WTC11 (cell line): ENCODE data around the gene TCTN1. TPM values are rescaled to one million over a fixed set of nuclear protein-coding genes. Genes with fewer than 3 reads are reported as not detected.
A peak's percentile ranks its signal among the peaks of the same experiment; 100 is the strongest.

Experiments
- CREB1 ChIP-seq: sonication (generic); formaldehyde crosslinking; IDR thresholded peaks from 2 replicates; pipeline ENCODE4 v1.8.0; 2023; ENCODE audit warnings: mild to moderate bottlenecking, missing genetic modification reagents
- E2F1 ChIP-seq: sonication (generic); formaldehyde crosslinking; IDR thresholded peaks from 2 replicates; pipeline ENCODE4 v1.8.0; 2022; ENCODE audit warnings: mild to moderate bottlenecking, missing genetic modification reagents
- ERG ChIP-seq: fragments of 250-450 bp; sonication (Bioruptor Pico); IDR thresholded peaks from 2 replicates; pipeline ENCODE4 v1.8.0; 2021; ENCODE audit warnings: mild to moderate bottlenecking
- FOXJ3 ChIP-seq: sonication (generic); formaldehyde crosslinking; IDR thresholded peaks from 2 replicates; pipeline ENCODE4 v1.9.0; 2021; ENCODE audit warnings: missing genetic modification reagents, mild to moderate bottlenecking, borderline replicate concordance
- FOXP1 ChIP-seq: sonication (generic); formaldehyde crosslinking; IDR thresholded peaks from 2 replicates; pipeline ENCODE4 v1.8.0; 2022; ENCODE audit warnings: missing genetic modification reagents, mild to moderate bottlenecking, moderate library complexity, borderline replicate concordance
- HMGA2 ChIP-seq: fragments of 250-450 bp; sonication (Bioruptor Pico); IDR thresholded peaks from 2 replicates; pipeline ENCODE4 v1.4.0; 2021; ENCODE audit warnings: mild to moderate bottlenecking, moderate library complexity
- HMGXB4 ChIP-seq: sonication (generic); formaldehyde crosslinking; IDR thresholded peaks from 2 replicates; pipeline ENCODE4 v1.8.1; 2023; ENCODE audit warnings: mild to moderate bottlenecking, moderate library complexity, missing genetic modification reagents
- IRF2 ChIP-seq: sonication (generic); formaldehyde crosslinking; IDR thresholded peaks from 2 replicates; pipeline ENCODE4 v1.8.0; 2022; ENCODE audit warnings: low read depth, missing genetic modification reagents, borderline replicate concordance
- MAX ChIP-seq: sonication (generic); formaldehyde crosslinking; IDR thresholded peaks from 2 replicates; pipeline ENCODE4 v1.8.0; 2022; ENCODE audit warnings: mild to moderate bottlenecking, missing genetic modification reagents
- MYBL2 ChIP-seq: sonication (generic); formaldehyde crosslinking; IDR thresholded peaks from 2 replicates; pipeline ENCODE4 v1.8.1; 2023; ENCODE audit warnings: mild to moderate bottlenecking, moderate library complexity, missing genetic modification reagents
- NFATC4 ChIP-seq: fragments of 250-450 bp; sonication (Bioruptor Pico); IDR thresholded peaks from 2 replicates; pipeline ENCODE4 v1.9.0; 2021; ENCODE audit warnings: mild to moderate bottlenecking
- NFE2L1 ChIP-seq: sonication (generic); formaldehyde crosslinking; IDR thresholded peaks from 2 replicates; pipeline ENCODE4 v1.8.1; 2023; ENCODE audit warnings: missing genetic modification reagents
- SMAD3 ChIP-seq: sonication (generic); formaldehyde crosslinking; IDR thresholded peaks from 2 replicates; pipeline ENCODE4 v1.8.0; 2022; ENCODE audit warnings: missing genetic modification reagents, mild to moderate bottlenecking, borderline replicate concordance
- SOX15 ChIP-seq: fragments of 250-450 bp; sonication (Bioruptor Pico); IDR thresholded peaks from 2 replicates; pipeline ENCODE4 v1.9.0; 2021; ENCODE audit warnings: mild to moderate bottlenecking
- TCF7 ChIP-seq: sonication (generic); formaldehyde crosslinking; IDR thresholded peaks from 2 replicates; pipeline ENCODE4 v1.8.0; 2022; ENCODE audit warnings: mild to moderate bottlenecking, low read depth, missing genetic modification reagents, moderate library complexity
- USF1 ChIP-seq: sonication (generic); formaldehyde crosslinking; IDR thresholded peaks from 2 replicates; pipeline ENCODE4 v1.8.0; 2022; ENCODE audit warnings: mild to moderate bottlenecking, missing genetic modification reagents
- ZNF138 ChIP-seq: sonication (generic); formaldehyde crosslinking; conservative IDR thresholded peaks from 2 replicates; pipeline ENCODE4 v1.8.1; 2022; ENCODE audit warnings: mild to moderate bottlenecking, moderate library complexity, missing genetic modification reagents
- ZNF423 ChIP-seq: fragments of 250-450 bp; sonication (Bioruptor Pico); IDR thresholded peaks from 2 replicates; pipeline ENCODE4 v2.1.2; 2022; ENCODE audit warnings: mild to moderate bottlenecking, moderate library complexity
- total RNA-seq: library from RNA; stranded (reverse); gene quantifications from 3 replicates; pipeline ENCODE4 v1.2.3, GENCODE V29; 2021
- TF ChIP-seq, protein P1 (sequence below): fragments of 200-600 bp; IDR thresholded peaks from 2 replicates; pipeline ENCODE4 v1.8.0; 2022; ENCODE audit warnings: antibody characterized with exemption
- TF ChIP-seq, protein P2 (sequence below): fragments of 250-450 bp; sonication (Bioruptor Pico); IDR thresholded peaks from 2 replicates; pipeline ENCODE4 v2.1.2; 2022; ENCODE audit warnings: mild to moderate bottlenecking, moderate library complexity

Gene TCTN1
- total RNA-seq, 1 experiment from 2014 or later, result 10.3 TPM

- TF ChIP-seq, protein P1, sequence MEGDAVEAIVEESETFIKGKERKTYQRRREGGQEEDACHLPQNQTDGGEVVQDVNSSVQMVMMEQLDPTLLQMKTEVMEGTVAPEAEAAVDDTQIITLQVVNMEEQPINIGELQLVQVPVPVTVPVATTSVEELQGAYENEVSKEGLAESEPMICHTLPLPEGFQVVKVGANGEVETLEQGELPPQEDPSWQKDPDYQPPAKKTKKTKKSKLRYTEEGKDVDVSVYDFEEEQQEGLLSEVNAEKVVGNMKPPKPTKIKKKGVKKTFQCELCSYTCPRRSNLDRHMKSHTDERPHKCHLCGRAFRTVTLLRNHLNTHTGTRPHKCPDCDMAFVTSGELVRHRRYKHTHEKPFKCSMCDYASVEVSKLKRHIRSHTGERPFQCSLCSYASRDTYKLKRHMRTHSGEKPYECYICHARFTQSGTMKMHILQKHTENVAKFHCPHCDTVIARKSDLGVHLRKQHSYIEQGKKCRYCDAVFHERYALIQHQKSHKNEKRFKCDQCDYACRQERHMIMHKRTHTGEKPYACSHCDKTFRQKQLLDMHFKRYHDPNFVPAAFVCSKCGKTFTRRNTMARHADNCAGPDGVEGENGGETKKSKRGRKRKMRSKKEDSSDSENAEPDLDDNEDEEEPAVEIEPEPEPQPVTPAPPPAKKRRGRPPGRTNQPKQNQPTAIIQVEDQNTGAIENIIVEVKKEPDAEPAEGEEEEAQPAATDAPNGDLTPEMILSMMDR, result no peak
- TF ChIP-seq USF1 (no peak), NFE2L1 (CRISPR knock-in tag) (no peak), MYBL2 (0 out of 2 replicates have a peak, but pooled peaks have one; percentile 54), SOX15 (CRISPR knock-in tag) (no peak), E2F1 (CRISPR knock-in tag) (no peak), IRF2 (no peak), HMGA2 (no peak), MAX (CRISPR knock-in tag) (peak; percentile 64), TCF7 (CRISPR knock-in tag) (no peak), FOXJ3 (no peak), SMAD3 (CRISPR knock-in tag) (no peak), ERG (CRISPR knock-in tag) (0 out of 2 replicates have a peak, but pooled peaks have one; percentile 11), HMGXB4 (peak; percentile 63; the same call in 1 of the 2 replicates), NFATC4 (CRISPR knock-in tag) (no peak), CREB1 (CRISPR knock-in tag) (no peak), FOXP1 (peak; percentile 73; the same call in 1 of the 2 replicates), ZNF423 (CRISPR knock-in tag) (no peak), ZNF138 (no peak)
- TF ChIP-seq, protein P2, sequence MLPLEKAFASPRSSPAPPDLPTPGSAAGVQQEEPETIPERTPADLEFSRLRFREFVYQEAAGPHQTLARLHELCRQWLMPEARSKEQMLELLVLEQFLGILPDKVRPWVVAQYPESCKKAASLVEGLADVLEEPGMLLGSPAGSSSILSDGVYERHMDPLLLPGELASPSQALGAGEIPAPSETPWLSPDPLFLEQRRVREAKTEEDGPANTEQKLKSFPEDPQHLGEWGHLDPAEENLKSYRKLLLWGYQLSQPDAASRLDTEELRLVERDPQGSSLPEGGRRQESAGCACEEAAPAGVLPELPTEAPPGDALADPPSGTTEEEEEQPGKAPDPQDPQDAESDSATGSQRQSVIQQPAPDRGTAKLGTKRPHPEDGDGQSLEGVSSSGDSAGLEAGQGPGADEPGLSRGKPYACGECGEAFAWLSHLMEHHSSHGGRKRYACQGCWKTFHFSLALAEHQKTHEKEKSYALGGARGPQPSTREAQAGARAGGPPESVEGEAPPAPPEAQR (CRISPR knock-in tag), result no peak
Measured at GRCh38 chr12:110582276-110583136, 31.4 kb upstream of the TCTN1 start (continued).
